Rectal smooth muscle tissue (tissue), 1 donor: ENCODE data around the gene NCR3LG1.
"Not testable (repeated sequence)": the region's sequence is repeated elsewhere in the genome, so short reads cannot be mapped to it uniquely, and the experiment has no call there.

Experiments
- H3K27ac ChIP-seq: one replicate; pipeline ENCODE4 v1.7.0; 2013; ENCODE audit warnings: low read depth, low read length, inconsistent platforms
- H3K27me3 ChIP-seq: one replicate; pipeline ENCODE4 v1.7.0; 2013; ENCODE audit warnings: low read length; ENCODE audit not compliant: control insufficient read depth, insufficient read depth
- H3K36me3 ChIP-seq: one replicate; pipeline ENCODE4 v1.7.0; 2013; ENCODE audit warnings: low read length; ENCODE audit not compliant: control insufficient read depth, insufficient read depth
- H3K4me1 ChIP-seq: one replicate; pipeline ENCODE4 v1.7.0; 2013; ENCODE audit warnings: low read length; ENCODE audit not compliant: control insufficient read depth, insufficient read depth
- H3K4me3 ChIP-seq: one replicate; pipeline ENCODE4 v1.7.0; 2013; ENCODE audit warnings: low read length
- H3K9ac ChIP-seq: one replicate; pipeline ENCODE4 v1.7.0; 2013; ENCODE audit warnings: low read length

The NCR3LG1 gene

GRCh38 chr11:17426233-17426632, 74.6 kb downstream of the NCR3LG1 start:
- not testable (repeated sequence) for H3K9ac ChIP-seq, H3K27me3 ChIP-seq, H3K4me3 ChIP-seq, H3K27ac ChIP-seq, H3K36me3 ChIP-seq, H3K4me1 ChIP-seq
